PC-9 (cell line): ENCODE measurements around the gene RTKN. TPM values are rescaled to one million over a fixed set of nuclear protein-coding genes. Genes with fewer than 3 reads are reported as not detected.

Experiments
- BruUV-seq: library from RNA; stranded (reverse); fragments of 400-500 nt; replicated peaks from 2 replicates; lab custom pipeline; 2021; lab: Mats Ljungman, UMichigan
- CTCF ChIA-PET: fragments of 300-600 bp; sonication (Branson Sonifier 250); formaldehyde crosslinking; loops from one replicate; lab custom pipeline; 2022; ENCODE audit warnings: antibody characterized with exemption; lab: Charles Lee
- POLR2A ChIA-PET: fragments of 300-600 bp; sonication (Branson Sonifier 250); formaldehyde crosslinking; loops from one replicate; lab custom pipeline; 2022; ENCODE audit warnings: antibody characterized with exemption; ENCODE audit not compliant: unreplicated experiment; lab: Charles Lee
- DNase-seq, 2 experiments: peaks; one replicate each; pipeline versions ENCODE4 v3.0.0 to v3.0.0-alpha.2; 2015 to 2022; ENCODE audit warnings: mixed read lengths in 1 of 2
- H2AFZ ChIP-seq: fragments of 200-600 bp; sonication (generic); 2 replicates; pipeline ENCODE4 v1.8.1; 2017; ENCODE audit warnings: antibody characterized with exemption
- H3F3A ChIP-seq: fragments of 200-600 bp; sonication (generic); 2 replicates; pipeline ENCODE4 v1.8.1; 2017; ENCODE audit warnings: antibody characterized with exemption, mild to moderate bottlenecking, low read depth; ENCODE audit not compliant: insufficient read depth
- H3K27ac ChIP-seq: fragments of 200-600 bp; sonication (generic); 2 replicates; pipeline ENCODE4 v1.6.1; 2016; ENCODE audit warnings: mixed run types
- H3K27me3 ChIP-seq: fragments of 200-600 bp; sonication (generic); 2 replicates; pipeline ENCODE4 v1.6.1; 2016; ENCODE audit warnings: low read depth, mixed run types; ENCODE audit not compliant: insufficient read depth
- H3K36me3 ChIP-seq: fragments of 200-600 bp; sonication (generic); 2 replicates; pipeline ENCODE4 v1.6.1; 2016; ENCODE audit warnings: low read depth, mixed run types
- H3K4me1 ChIP-seq: fragments of 200-600 bp; sonication (generic); replicated peaks from 2 replicates; pipeline ENCODE4 v1.6.1; 2016; ENCODE audit warnings: mixed run types; ENCODE audit not compliant: insufficient read depth
- H3K4me2 ChIP-seq: fragments of 200-600 bp; sonication (generic); 2 replicates; pipeline ENCODE4 v1.6.1; 2017; ENCODE audit warnings: mixed run types
- H3K4me3 ChIP-seq: fragments of 200-600 bp; sonication (generic); 2 replicates; pipeline ENCODE4 v1.6.1; 2016; ENCODE audit warnings: mixed run types
- H3K79me2 ChIP-seq: fragments of 200-600 bp; sonication (generic); 2 replicates; pipeline ENCODE4 v1.6.1; 2017; ENCODE audit warnings: low read depth, mixed run types
- H3K9me2 ChIP-seq: fragments of 200-600 bp; sonication (generic); 2 replicates; pipeline ENCODE4 v1.8.1; 2017; ENCODE audit warnings: mild to moderate bottlenecking; ENCODE audit not compliant: insufficient read depth
- H3K9me3 ChIP-seq: fragments of 200-600 bp; sonication (generic); 2 replicates; pipeline ENCODE4 v1.8.1; 2016; ENCODE audit warnings: low read depth; ENCODE audit not compliant: insufficient read depth
- H4K20me1 ChIP-seq: fragments of 200-600 bp; sonication (generic); 2 replicates; pipeline ENCODE4 v1.8.1; 2017; ENCODE audit not compliant: insufficient read depth
- EZH2 ChIP-seq: fragments of 200-600 bp; sonication (generic); IDR thresholded peaks from 2 replicates; pipeline ENCODE4 v1.8.0; 2017; ENCODE audit warnings: antibody characterized with exemption, low read depth
- intact Hi-C: fragments of 100-400 bp; cut with micrococcal nuclease; formaldehyde crosslinking; loops from one replicate; pipeline ENCODE4 v1.10.0; 2022; ENCODE audit not compliant: unreplicated experiment
- total RNA-seq: library from RNA; stranded (reverse); gene quantifications from 2 replicates; pipeline ENCODE4 v1.2.3, GENCODE V29; 2021
- TF ChIP-seq, protein P1 (sequence below): fragments of 200-600 bp; sonication (generic); conservative IDR thresholded peaks from 2 replicates; pipeline ENCODE4 v1.6.1; 2017; ENCODE audit warnings: mixed run types, antibody characterized with exemption, mild to moderate bottlenecking, moderate library complexity

RTKN gene
- total RNA-seq, 1 experiment from 2014 or later: 58.9 TPM

DNA sequence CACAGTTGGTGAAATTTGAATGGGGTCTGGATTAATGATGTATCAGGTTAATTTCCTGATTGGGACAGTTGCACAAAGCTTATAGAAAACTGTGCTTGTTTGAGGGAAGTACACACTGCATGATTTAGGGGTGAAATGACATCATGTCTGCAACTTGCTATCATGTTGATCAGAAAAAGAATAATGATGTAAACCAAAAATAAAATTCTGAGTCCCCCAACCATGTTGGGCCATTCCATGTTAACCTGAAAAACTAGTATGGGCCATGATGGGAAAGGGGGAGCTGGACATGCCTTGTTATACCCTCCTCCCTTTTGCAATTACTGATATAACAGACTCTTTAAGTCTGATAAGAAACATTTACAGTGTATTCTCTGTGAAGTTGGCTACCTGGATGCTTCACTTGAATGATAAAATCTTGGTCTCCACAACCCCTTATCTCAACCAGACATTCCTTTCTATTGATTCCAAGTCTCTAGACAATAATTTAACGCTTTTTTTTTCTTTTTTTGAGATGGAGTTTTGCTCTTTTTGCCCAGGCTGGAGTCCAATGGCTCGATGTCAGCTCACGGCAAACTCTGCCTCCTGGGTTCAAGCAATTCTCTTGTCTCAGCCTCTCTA lies 8.9 kb upstream of the RTKN start:
- H3F3A ChIP-seq: 0 out of 2 replicates have a peak, but pooled peaks cover 7% of the 10 kb centered on the region
- no peaks in the 10 kb centered on the region for H3K9me2 ChIP-seq
- no peak overlapping the region for H3K4me3 ChIP-seq
- H3K4me1 ChIP-seq: peaks cover 6% of the 10 kb centered on the region
- DNase-seq: no peak
- POLR2A ChIA-PET: no interaction called here
- CTCF ChIA-PET: no interaction called here
- no peak overlapping the region for H3K4me2 ChIP-seq
- H3K79me2 ChIP-seq: peaks cover 6% of the 10 kb centered on the region
- no peaks in the 10 kb centered on the region for H3K27me3 ChIP-seq
- no TSS peak for BruUV-seq
- intact Hi-C loops: loop anchor here (10.0 kb wide), 1 partner anchor 186 kb away; no protein-coding TSS in a partner anchor
- H3K36me3 ChIP-seq: no peaks in the 10 kb centered on the region
- no peak for TF ChIP-seq EZH2
- TF ChIP-seq, protein P1, sequence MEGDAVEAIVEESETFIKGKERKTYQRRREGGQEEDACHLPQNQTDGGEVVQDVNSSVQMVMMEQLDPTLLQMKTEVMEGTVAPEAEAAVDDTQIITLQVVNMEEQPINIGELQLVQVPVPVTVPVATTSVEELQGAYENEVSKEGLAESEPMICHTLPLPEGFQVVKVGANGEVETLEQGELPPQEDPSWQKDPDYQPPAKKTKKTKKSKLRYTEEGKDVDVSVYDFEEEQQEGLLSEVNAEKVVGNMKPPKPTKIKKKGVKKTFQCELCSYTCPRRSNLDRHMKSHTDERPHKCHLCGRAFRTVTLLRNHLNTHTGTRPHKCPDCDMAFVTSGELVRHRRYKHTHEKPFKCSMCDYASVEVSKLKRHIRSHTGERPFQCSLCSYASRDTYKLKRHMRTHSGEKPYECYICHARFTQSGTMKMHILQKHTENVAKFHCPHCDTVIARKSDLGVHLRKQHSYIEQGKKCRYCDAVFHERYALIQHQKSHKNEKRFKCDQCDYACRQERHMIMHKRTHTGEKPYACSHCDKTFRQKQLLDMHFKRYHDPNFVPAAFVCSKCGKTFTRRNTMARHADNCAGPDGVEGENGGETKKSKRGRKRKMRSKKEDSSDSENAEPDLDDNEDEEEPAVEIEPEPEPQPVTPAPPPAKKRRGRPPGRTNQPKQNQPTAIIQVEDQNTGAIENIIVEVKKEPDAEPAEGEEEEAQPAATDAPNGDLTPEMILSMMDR: no peak
- no peaks in the 10 kb centered on the region for H3K9me3 ChIP-seq
- no peak overlapping the region for H3K27ac ChIP-seq
- H2AFZ ChIP-seq: no peak overlapping the region
- H4K20me1 ChIP-seq: no peaks in the 10 kb centered on the region

DNA sequence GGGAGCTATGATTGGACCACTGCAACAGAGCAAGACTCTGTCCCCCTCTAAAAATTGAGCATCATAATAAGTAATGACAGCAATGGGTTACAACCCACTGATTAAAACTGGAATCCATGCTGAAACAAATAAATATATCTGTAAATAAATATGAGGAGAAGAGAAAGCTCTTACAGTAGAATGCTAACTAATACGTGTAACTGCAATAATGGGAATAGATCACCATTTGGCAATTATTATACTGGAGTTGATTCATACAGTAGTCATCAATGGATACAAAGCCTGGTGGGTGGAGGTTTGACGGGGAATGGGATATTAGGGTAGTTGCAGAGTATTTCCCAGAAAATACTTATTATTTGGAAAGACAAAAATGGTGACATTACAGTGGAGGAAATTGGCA lies 7.0 kb upstream of the RTKN start:
- BruUV-seq: no TSS peak
- no peaks in the 10 kb centered on the region for H3K27me3 ChIP-seq
- TF ChIP-seq, protein P1: no peak
- no peak for TF ChIP-seq EZH2
- intact Hi-C loops: no loop called here
- no peak for DNase-seq
- H2AFZ ChIP-seq: no peak overlapping the region
- H3K79me2 ChIP-seq: no peaks in the 10 kb centered on the region
- H3K27ac ChIP-seq: no peak overlapping the region
- POLR2A ChIA-PET: no interaction called here
- H3K36me3 ChIP-seq: no peaks in the 10 kb centered on the region
- H4K20me1 ChIP-seq: no peaks in the 10 kb centered on the region
- H3K4me2 ChIP-seq: no peak overlapping the region
- H3K4me1 ChIP-seq: peaks cover 7% of the 10 kb centered on the region
- no peak overlapping the region for H3K4me3 ChIP-seq
- no peaks in the 10 kb centered on the region for H3K9me2 ChIP-seq
- no peaks in the 10 kb centered on the region for H3K9me3 ChIP-seq
- 0 out of 2 replicates have a peak, but pooled peaks cover 7% of the 10 kb centered on the region for H3F3A ChIP-seq
- CTCF ChIA-PET: interaction anchor here (0.5 kb wide), 1 partner anchor 177 kb away, joined by 6 read pairs; no protein-coding TSS in a partner anchor

DNA sequence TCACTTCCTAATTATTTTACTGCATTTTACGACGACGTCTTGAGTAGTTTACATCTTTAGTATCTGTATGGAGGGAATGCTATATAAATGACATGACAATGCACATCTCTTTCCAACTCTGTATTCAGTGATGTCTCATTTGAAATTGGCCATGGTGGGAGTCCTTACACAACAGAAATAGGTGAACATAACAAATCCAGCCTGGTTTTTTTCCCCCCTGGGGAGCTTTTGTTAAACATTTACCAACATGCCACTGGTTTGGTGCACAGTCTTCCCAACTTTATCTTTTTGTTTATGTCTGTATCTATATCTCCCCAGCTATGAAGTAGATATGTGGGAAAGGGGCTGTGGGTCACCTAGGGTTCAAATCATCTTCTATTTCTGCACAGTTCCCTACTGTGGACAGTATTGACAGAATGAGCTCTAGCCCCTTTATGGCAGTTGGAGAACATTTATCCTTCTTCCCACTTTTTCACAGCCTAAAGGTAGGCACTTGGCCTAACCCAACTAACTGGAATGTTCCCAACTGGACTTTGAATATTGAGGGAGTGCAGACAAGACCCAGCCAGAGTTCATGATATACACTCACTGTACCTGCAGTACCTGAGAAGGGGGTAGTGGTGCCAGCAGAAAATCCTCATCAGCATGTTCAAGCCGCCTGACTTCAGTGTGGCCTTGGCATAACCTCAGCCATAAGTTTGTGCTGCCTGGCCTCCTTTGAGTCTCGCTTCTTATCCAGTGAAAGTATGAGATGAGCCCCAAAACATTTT lies 5.7 kb upstream of the RTKN start:
- no peak overlapping the region for H3K4me2 ChIP-seq
- H3K36me3 ChIP-seq: no peaks in the 10 kb centered on the region
- DNase-seq: peak in 1 of 2 experiments; percentile 32
- H3K9me2 ChIP-seq: no peaks in the 10 kb centered on the region
- no peaks in the 10 kb centered on the region for H4K20me1 ChIP-seq
- no peaks in the 10 kb centered on the region for H3K27me3 ChIP-seq
- no TSS peak for BruUV-seq
- peaks cover 8% of the 10 kb centered on the region for H3K4me1 ChIP-seq
- no peak overlapping the region for H2AFZ ChIP-seq
- POLR2A ChIA-PET: no interaction called here
- intact Hi-C loops: no loop called here
- no peak overlapping the region for H3K27ac ChIP-seq
- no peaks in the 10 kb centered on the region for H3K9me3 ChIP-seq
- TF ChIP-seq, protein P1: no peak
- no peak for TF ChIP-seq EZH2
- H3K4me3 ChIP-seq: no peak overlapping the region
- no peaks in the 10 kb centered on the region for H3K79me2 ChIP-seq
- CTCF ChIA-PET: no interaction called here
- H3F3A ChIP-seq: peaks cover 9% of the 10 kb centered on the region; the same call in 1 of the 2 replicates
